Right cardiac atrium (tissue), 5 donors: ENCODE data around the gene TECR. TPM values are rescaled to one million over a fixed set of nuclear protein-coding genes. Genes with fewer than 3 reads are reported as not detected.
"Not testable (repeated sequence)": the region's sequence is repeated elsewhere in the genome, so short reads cannot be mapped to it uniquely, and the experiment has no call there.

ENCODE experiments used
- ATAC-seq, 2 donors: fragments of 200-7000 bp; cut with Tn5 transposase; one replicate each; pipeline versions ENCODE4 v1.8.0 to v1.9.1; 2020; ENCODE audit warnings: moderate library complexity in 2 of 2, mild to moderate bottlenecking in 1 of 2
- DNase-seq, 3 donors: peaks; one replicate each; pipeline ENCODE4 v3.0.0-alpha.2; 2020
- H3K27ac ChIP-seq: one replicate; pipeline ENCODE4 v1.5.1; 2013; ENCODE audit warnings: mild to moderate bottlenecking, low read length, control low read depth, moderate library complexity
- H3K27me3 ChIP-seq: one replicate; pipeline ENCODE4 v1.6.1; 2013; ENCODE audit not compliant: control insufficient read depth, insufficient read depth
- H3K4me1 ChIP-seq: one replicate; pipeline ENCODE4 v1.6.1; 2013; ENCODE audit warnings: low read length; ENCODE audit not compliant: control insufficient read depth, insufficient read depth
- H3K4me3 ChIP-seq: one replicate; pipeline ENCODE4 v1.5.1; 2013; ENCODE audit warnings: low read length, control low read depth
- H3K9me3 ChIP-seq: one replicate; pipeline ENCODE4 v1.6.1; 2013; ENCODE audit warnings: low read length; ENCODE audit not compliant: control insufficient read depth
- WGBS: extraction: QIAGEN DNeasy Blood & Tissue Kit; methylation state at CpG from one replicate; pipeline ENCODE4 v1.1.7; 2013; 5-methylcytosine and 5-hydroxymethylcytosine counted together
- intact Hi-C, 4 donors: fragments of 100-400 bp; cut with DNase I; formaldehyde crosslinking; loops; one replicate each; pipeline versions ENCODE4 v1.11.0 to v1.14.0; 2022 to 2023
- polyA plus RNA-seq: library from polyadenylated mRNA; stranded (reverse); fragments of 200-250 nt; gene quantifications from one replicate; pipeline ENCODE4 v1.2.3, GENCODE V29; 2013
- total RNA-seq, 4 donors: library from RNA; stranded (reverse); fragmentation: NEBNext Ultra II Directional; extraction: Animal tissue kit (Norgen Biotek cat#: 25700); gene quantifications; one replicate each; pipeline ENCODE4 v1.2.1, GENCODE V29; 2021
- donor health status: healthy with polysubstance abuse.
- donor health status: DM: no; HTN: yes; CAD: no.
- donor health status: DM: no; HTN: no; CAD: no.
- donor health status: DM: no; HTN: yes; CAD: no; lungs with severe emphysema.
- donor health status: DM: yes; HTN: yes; CAD: no.

Gene TECR
- total and polyA plus RNA-seq, 5 donors = 92.3 to 116 (median 99.3) TPM

DNA sequence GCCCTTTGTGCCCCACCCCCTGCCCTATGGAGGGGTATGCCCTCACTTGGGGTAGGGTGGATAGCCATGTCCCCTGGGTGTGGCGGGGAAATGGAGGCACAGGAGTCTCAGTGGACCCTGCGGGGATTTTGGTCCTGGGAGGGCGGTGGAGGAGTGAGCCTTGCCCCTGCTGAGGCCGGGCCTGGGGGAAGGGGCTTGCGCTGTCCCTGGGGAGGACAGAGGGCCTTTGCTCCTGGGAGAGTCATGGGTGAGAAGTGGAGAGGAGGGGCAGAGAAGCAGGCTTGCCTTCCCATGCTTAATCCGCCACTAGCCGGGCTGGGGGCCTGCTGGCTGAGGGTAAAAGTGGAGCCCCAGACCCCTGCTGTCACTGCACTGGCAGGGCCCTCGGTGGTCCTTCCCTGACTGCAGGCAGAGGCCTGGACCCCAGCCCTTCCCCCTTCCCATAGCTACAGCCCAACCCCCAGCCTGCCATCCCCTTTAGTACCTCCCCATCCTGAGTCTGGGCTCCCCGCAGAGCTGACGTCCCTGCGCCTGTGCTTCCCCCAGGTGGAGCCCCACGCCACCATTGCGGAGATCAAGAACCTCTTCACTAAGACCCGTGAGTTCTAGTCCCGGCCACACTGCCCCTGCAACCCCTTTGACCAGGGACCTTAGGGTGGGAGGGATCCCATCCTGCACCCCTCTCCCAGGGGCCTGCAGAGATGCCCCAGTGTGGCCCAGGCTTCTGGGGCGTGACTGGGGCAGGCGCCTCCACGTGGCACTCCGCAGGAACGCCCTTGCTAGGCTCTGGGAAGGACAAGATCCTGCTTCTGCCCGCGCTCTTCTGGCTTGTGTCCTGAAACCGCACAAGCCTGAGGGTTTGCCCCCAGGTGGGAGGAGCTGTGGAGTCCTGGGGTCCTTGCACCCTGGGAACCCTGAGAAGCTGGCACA, 33.5 kb downstream of the TECR start:
- Histone ChIP-seq H3K4me3 (no peak overlapping the region), H3K9me3 (no peaks in the 10 kb centered on the region), H3K4me1 (peaks cover 16% of the 10 kb centered on the region), H3K27me3 (no peaks in the 10 kb centered on the region), H3K27ac (peak overlapping the region; percentile 78)
- intact Hi-C loops = no loop called here
- DNase-seq = peak in 2 of 3 donors; percentile 42 to 43
- WGBS = 80% methylated on average over 23 of the region's 23 CpGs
- no peak for ATAC-seq

GRCh38 chr19:14563590-14563926, 34.2 kb downstream of the TECR start:
- no peak overlapping the region for H3K4me3 ChIP-seq
- H3K27ac ChIP-seq = no peak overlapping the region

DNA sequence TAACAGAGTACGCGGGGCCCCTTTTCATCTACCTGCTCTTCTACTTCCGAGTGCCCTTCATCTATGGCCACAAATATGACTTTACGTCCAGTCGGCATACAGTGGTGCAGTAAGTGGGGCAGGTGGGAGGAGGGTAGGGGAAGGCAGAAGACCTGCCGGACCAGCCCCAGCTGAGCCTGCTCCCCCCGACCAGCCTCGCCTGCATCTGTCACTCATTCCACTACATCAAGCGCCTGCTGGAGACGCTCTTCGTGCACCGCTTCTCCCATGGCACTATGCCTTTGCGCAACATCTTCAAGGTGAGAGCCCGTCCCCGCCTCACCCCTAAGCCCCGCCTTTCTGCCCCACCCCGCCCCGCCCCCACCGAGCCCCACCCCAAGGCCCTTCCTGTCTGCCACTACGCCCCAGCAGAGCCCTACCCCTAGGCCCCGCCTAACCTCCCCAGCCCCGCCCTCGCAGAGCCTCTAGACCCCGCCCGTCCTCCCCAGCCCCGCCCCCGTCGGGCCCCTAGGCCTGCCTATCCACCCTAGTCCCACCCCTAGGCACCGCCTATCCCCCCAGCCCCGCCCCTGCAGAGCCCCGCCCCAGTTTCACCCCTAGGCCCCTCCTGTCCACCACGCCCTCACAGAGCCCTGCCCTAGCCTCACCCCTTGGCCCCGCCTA, 34.7 kb downstream of the TECR start:
- H3K4me3 ChIP-seq = no peak overlapping the region
- no peak overlapping the region for H3K27ac ChIP-seq
- H3K9me3 ChIP-seq = no peaks in the 10 kb centered on the region
- H3K27me3 ChIP-seq = no peaks in the 10 kb centered on the region
- intact Hi-C loops = no loop called here
- WGBS = 67% methylated on average over 33 of the region's 33 CpGs
- H3K4me1 ChIP-seq = peaks cover 14% of the 10 kb centered on the region
- peak in 2 of 3 donors; percentile 57 to 82 for DNase-seq
- peak in 1 of 2 donors; percentile 37 for ATAC-seq

More at GRCh38 chr19:14563590-14563926, 34.2 kb downstream of the TECR start:
- peaks cover 16% of the 10 kb centered on the region for H3K4me1 ChIP-seq
- no peaks in the 10 kb centered on the region for H3K9me3 ChIP-seq
- intact Hi-C loops = no loop called here
- DNase-seq (peak in 1 of 3 donors; percentile 69), ATAC-seq (no peak)
- no peaks in the 10 kb centered on the region for H3K27me3 ChIP-seq
- 91% methylated on average over 16 of the region's 16 CpGs for WGBS

DNA sequence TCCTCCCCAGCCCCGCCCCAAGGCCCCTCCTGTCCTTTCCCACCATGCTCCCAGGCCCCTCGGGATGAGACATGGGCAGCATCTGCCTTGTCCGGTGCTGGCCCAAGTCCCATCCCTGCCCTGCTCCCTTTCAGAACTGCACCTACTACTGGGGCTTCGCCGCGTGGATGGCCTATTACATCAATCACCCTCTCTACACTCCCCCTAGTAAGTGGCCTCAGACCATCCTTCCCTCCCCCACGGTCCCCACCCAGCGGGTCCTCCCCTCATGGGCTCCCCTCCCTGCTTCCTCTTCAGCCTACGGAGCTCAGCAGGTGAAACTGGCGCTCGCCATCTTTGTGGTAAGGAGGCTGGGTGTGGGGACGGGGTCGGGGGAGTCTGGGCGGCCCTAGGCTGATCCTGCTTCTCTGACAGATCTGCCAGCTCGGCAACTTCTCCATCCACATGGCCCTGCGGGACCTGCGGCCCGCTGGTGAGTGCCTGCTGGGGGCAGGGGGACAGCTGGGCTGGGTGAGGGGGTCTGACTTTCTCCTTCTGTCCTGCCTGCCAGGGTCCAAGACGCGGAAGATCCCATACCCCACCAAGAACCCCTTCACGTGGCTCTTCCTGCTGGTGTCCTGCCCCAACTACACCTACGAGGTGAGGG, 35.4 kb downstream of the TECR start:
- peaks cover 14% of the 10 kb centered on the region for H3K4me1 ChIP-seq
- WGBS = 79% methylated on average over 22 of the region's 22 CpGs

GRCh38 chr19:14565298-14565679, 35.9 kb downstream of the TECR start:
- 91% methylated on average over 22 of the region's 22 CpGs for WGBS
- Histone ChIP-seq H3K4me1 (peaks cover 10% of the 10 kb centered on the region), H3K27ac (no peak overlapping the region)

More for the DNA sequence above, 35.4 kb downstream of the TECR start:
- H3K27me3 ChIP-seq, ATAC-seq, H3K27ac ChIP-seq, H3K9me3 ChIP-seq, intact Hi-C loops, H3K4me3 ChIP-seq: not testable (repeated sequence)
- peak in 1 of 3 donors; percentile 56 for DNase-seq

GRCh38 chr19:14565765-14566711, 36.6 kb downstream of the TECR start:
- no peak for ATAC-seq
- Histone ChIP-seq H3K27ac (no peak overlapping the region), H3K4me1 (peaks cover 9% of the 10 kb centered on the region), H3K9me3 (no peaks in the 10 kb centered on the region), H3K4me3 (no peak overlapping the region), H3K27me3 (no peaks in the 10 kb centered on the region)
- intact Hi-C loops = no loop called here
- no peak for DNase-seq
- 84% methylated on average over 27 of the region's 31 CpGs for WGBS

More at GRCh38 chr19:14565298-14565679, 35.9 kb downstream of the TECR start:
- no peak for DNase-seq
- Histone ChIP-seq H3K27me3 (no peaks in the 10 kb centered on the region), H3K4me3 (no peak overlapping the region), H3K9me3 (no peaks in the 10 kb centered on the region)
- intact Hi-C loops = no loop called here
- no peak for ATAC-seq

- 77% methylated on average over 18 of the region's 18 CpGs for WGBS
- peak in 1 of 3 donors; percentile 61 for DNase-seq
- Histone ChIP-seq H3K27me3 (no peaks in the 10 kb centered on the region), H3K4me3 (no peak overlapping the region), H3K9me3 (no peaks in the 10 kb centered on the region), H3K4me1 (peaks cover 7% of the 10 kb centered on the region), H3K27ac (no peak overlapping the region)
- ATAC-seq = no peak
- intact Hi-C loops = no loop called here
Measured at GRCh38 chr19:14566712-14567077, 37.3 kb downstream of the TECR start.

DNA sequence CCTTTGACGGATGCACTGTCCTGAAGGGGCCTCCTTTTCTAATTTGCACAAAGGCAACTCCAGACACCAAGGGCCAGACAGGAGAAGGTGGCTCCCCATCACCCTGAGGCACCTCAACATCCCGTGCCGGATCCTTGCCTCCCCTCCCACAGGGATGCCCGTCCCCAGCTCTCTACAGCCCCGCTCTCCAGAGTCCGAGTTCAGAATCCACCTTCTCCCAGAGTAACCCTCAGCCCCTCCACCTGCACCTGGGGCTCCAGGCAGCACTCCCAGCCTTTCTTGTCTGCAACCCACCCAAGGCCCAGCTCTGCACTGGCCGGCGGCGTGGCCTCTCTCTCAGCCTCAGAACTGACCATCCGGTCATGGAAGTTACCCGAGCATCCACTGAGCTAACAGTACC, 37.7 kb downstream of the TECR start:
- Histone ChIP-seq H3K9me3 (no peaks in the 10 kb centered on the region), H3K27ac (no peak overlapping the region), H3K4me1 (peaks cover 7% of the 10 kb centered on the region), H3K27me3 (no peaks in the 10 kb centered on the region), H3K4me3 (no peak overlapping the region)
- ATAC-seq = no peak
- peak in 1 of 3 donors; percentile 36 for DNase-seq
- intact Hi-C loops = no loop called here
- WGBS = 79% methylated on average over 11 of the region's 11 CpGs

DNA sequence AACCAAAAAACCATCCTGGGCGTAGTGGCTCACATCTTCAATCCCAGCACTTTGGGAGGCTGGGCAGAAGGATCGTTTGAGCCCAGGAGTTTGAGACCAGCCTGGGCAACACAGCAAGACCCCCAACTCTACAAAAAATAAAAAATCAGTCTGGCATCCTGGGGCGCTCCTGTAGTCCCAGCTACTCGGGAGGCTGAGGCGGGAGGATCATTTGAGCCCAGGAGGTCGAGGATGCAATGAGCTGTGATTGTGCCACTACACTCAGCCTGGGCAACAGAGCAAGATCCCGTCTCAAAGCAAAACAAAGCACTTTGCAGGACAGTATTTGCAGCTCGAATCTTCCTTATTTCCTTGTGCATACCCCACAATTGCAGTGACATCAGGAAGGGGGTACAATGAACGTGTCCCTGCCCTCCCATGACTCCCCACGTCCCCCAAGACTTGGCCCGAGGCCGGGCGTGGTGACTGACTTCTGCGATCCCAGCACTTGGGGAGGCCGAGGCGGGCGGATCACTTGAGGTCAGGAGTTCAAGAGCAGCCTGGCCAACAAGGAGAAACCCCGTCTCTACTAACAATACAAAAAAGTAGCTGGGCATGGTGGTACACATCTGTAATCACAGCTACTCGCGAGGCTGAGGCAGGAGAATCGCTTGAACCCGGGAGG, 41.6 kb downstream of the TECR start:
- Histone ChIP-seq H3K4me1 (peaks cover 7% of the 10 kb centered on the region), H3K4me3 (peak overlapping the region; percentile 89), H3K27ac (no peak overlapping the region), H3K27me3 (no peaks in the 10 kb centered on the region), H3K9me3 (no peaks in the 10 kb centered on the region)
- ATAC-seq (no peak), DNase-seq (no peak)
- WGBS = 43% methylated on average over 22 of the region's 22 CpGs
- intact Hi-C loops = loop anchor here in 2 of 4 donors (10.0 kb wide), 2 partner anchors 114 to 324 kb away; no protein-coding TSS in a partner anchor
